Neutrophil (primary cell): ENCODE measurements around the gene ZNF672.

ENCODE experiments used
- H3K27ac ChIP-seq: fragments of 200-600 bp; sonication (generic); 2 replicates; pipeline ENCODE4 v1.5.1; 2016; ENCODE audit warnings: mild to moderate bottlenecking, moderate library complexity
- H3K27me3 ChIP-seq: fragments of 200-600 bp; sonication (generic); 2 replicates; pipeline ENCODE4 v1.6.0; 2016; ENCODE audit warnings: mild to moderate bottlenecking
- H3K36me3 ChIP-seq: fragments of 200-600 bp; sonication (generic); 2 replicates; pipeline ENCODE4 v1.5.1; 2017
- H3K4me1 ChIP-seq, 2 experiments: fragments of 200-600 bp in 1 of 2; sonication (generic) in 1 of 2; 1 replicate in 1 of 2; 2 replicates in 1 of 2; pipeline versions ENCODE4 v1.5.1 to v1.6.1; 2013 to 2016; ENCODE audit warnings: low read depth in 1 of 2, low read length in 1 of 2, mild to moderate bottlenecking in 1 of 2, moderate library complexity in 1 of 2; ENCODE audit not compliant: control insufficient read depth in 1 of 2, insufficient read depth in 1 of 2
- H3K4me3 ChIP-seq, 2 experiments: fragments of 200-600 bp in 1 of 2; sonication (generic) in 1 of 2; 1 replicate in 1 of 2; 2 replicates in 1 of 2; pipeline ENCODE4 v1.5.1; 2013 to 2016; ENCODE audit warnings: low read depth in 1 of 2, low read length in 1 of 2, mild to moderate bottlenecking in 1 of 2, moderate library complexity in 1 of 2
- H3K9me3 ChIP-seq: fragments of 200-600 bp; sonication (generic); 2 replicates; pipeline ENCODE4 v1.5.1; 2016
- CTCF ChIP-seq: fragments of 200-600 bp; sonication (generic); IDR thresholded peaks from 2 replicates; pipeline ENCODE4 v1.5.1; 2016; ENCODE audit warnings: antibody characterized with exemption

ZNF672 gene

GRCh38 chr1:248890549-248891498 lies 52.8 kb downstream of the ZNF672 start:
- Histone ChIP-seq H3K27me3 (no peaks in the 10 kb centered on the region), H3K4me3 (no peak overlapping the region), H3K9me3 (no peaks in the 10 kb centered on the region), H3K27ac (no peak overlapping the region), H3K4me1 (no peaks in the 10 kb centered on the region), H3K36me3 (no peaks in the 10 kb centered on the region)
- no peak for TF ChIP-seq CTCF

GRCh38 chr1:248891758-248892157 lies 53.7 kb downstream of the ZNF672 start:
- H3K27ac ChIP-seq: no peak overlapping the region
- no peak overlapping the region for H3K4me3 ChIP-seq
- no peaks in the 10 kb centered on the region for H3K9me3 ChIP-seq
- H3K36me3 ChIP-seq: no peaks in the 10 kb centered on the region
- H3K27me3 ChIP-seq: no peaks in the 10 kb centered on the region
- TF ChIP-seq CTCF: no peak
- no peaks in the 10 kb centered on the region for H3K4me1 ChIP-seq

- Histone ChIP-seq H3K36me3 (no peaks in the 10 kb centered on the region), H3K9me3 (no peaks in the 10 kb centered on the region), H3K4me3 (no peak overlapping the region), H3K4me1 (no peaks in the 10 kb centered on the region), H3K27ac (no peak overlapping the region), H3K27me3 (no peaks in the 10 kb centered on the region)
- no peak for TF ChIP-seq CTCF
Observed at GRCh38 chr1:248892590-248892989, 54.6 kb downstream of the ZNF672 start.

- Histone ChIP-seq H3K4me3 (no peak overlapping the region), H3K9me3 (no peaks in the 10 kb centered on the region), H3K4me1 (no peaks in the 10 kb centered on the region), H3K27me3 (no peaks in the 10 kb centered on the region), H3K27ac (no peak overlapping the region), H3K36me3 (no peaks in the 10 kb centered on the region)
- TF ChIP-seq CTCF: no peak
Observed at GRCh38 chr1:248894837-248895236, 56.8 kb downstream of the ZNF672 start.

GRCh38 chr1:248897412-248898337 lies 59.7 kb downstream of the ZNF672 start:
- no peak for TF ChIP-seq CTCF
- no peaks in the 10 kb centered on the region for H3K27me3 ChIP-seq
- no peaks in the 10 kb centered on the region for H3K36me3 ChIP-seq
- H3K4me3 ChIP-seq: no peak overlapping the region
- no peak overlapping the region for H3K27ac ChIP-seq
- H3K4me1 ChIP-seq: no peaks in the 10 kb centered on the region
- H3K9me3 ChIP-seq: no peaks in the 10 kb centered on the region
